Urinary bladder (tissue), 4 donors: ENCODE results near the gene ALKBH5. TPM values are rescaled to one million over a fixed set of nuclear protein-coding genes. Genes with fewer than 3 reads are reported as not detected.

Source experiments
- DNase-seq: peaks from one replicate; pipeline ENCODE4 v3.0.0-alpha.2; 2015; ENCODE audit errors: extremely low spot score
- H3K27ac ChIP-seq: one replicate; pipeline ENCODE4 v1.5.1; 2013; ENCODE audit warnings: low read depth, mild to moderate bottlenecking, moderate library complexity
- H3K36me3 ChIP-seq: one replicate; pipeline ENCODE4 v1.6.1; 2013; ENCODE audit warnings: mild to moderate bottlenecking, moderate library complexity; ENCODE audit not compliant: insufficient read depth
- H3K4me1 ChIP-seq: one replicate; pipeline ENCODE4 v1.6.1; 2013; ENCODE audit warnings: mild to moderate bottlenecking, moderate library complexity; ENCODE audit not compliant: insufficient read depth
- H3K4me3 ChIP-seq: one replicate; pipeline ENCODE4 v1.5.1; 2013; ENCODE audit warnings: low read depth, low read length
- WGBS: extraction: QIAGEN DNeasy Blood & Tissue Kit; methylation state at CpG from one replicate; pipeline ENCODE4 v1.1.7; 2013; 5-methylcytosine and 5-hydroxymethylcytosine counted together
- polyA plus RNA-seq: library from polyadenylated mRNA; stranded (reverse); fragments of 200-250 nt; gene quantifications from one replicate; pipeline ENCODE4 v1.2.3, GENCODE V29; 2013
- total RNA-seq: library from RNA; depleted of rRNA; stranded (reverse); fragments of >200 nt; gene quantifications from one replicate; pipeline ENCODE4 v1.2.3, GENCODE V29; 2014
- donor health status: healthy with polysubstance abuse.
- donor health status: healthy.

ALKBH5 gene
- total and polyA plus RNA-seq, 2 donors = 62.6 to 83.8 TPM

DNA sequence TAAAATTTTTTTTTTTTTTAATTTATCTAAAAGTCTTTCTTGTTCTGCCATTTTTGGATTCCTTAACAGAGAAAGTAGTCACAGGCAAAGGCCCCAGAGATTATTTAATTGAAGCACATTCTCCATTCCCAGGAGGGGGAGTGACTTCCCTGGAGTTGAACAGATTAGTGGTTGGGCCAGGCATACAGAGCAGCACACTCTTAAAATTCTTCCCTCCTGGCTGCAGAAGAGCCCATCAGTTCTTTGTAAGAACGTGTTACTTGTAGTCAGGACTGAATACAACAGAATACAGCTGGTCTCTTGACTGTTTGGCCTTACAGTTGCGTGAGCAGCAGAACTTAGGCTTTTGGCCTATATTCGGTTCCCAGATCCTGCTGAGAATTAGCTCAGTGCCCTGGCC, 1.8 kb downstream of the ALKBH5 start:
- H3K4me1 ChIP-seq = no peaks in the 10 kb centered on the region
- no peak overlapping the region for H3K27ac ChIP-seq
- DNase-seq = no peak
- no peaks in the 10 kb centered on the region for H3K36me3 ChIP-seq
- WGBS = 10% methylated on average over 3 of the region's 3 CpGs
- H3K4me3 ChIP-seq = peak overlapping the region; percentile 90

DNA sequence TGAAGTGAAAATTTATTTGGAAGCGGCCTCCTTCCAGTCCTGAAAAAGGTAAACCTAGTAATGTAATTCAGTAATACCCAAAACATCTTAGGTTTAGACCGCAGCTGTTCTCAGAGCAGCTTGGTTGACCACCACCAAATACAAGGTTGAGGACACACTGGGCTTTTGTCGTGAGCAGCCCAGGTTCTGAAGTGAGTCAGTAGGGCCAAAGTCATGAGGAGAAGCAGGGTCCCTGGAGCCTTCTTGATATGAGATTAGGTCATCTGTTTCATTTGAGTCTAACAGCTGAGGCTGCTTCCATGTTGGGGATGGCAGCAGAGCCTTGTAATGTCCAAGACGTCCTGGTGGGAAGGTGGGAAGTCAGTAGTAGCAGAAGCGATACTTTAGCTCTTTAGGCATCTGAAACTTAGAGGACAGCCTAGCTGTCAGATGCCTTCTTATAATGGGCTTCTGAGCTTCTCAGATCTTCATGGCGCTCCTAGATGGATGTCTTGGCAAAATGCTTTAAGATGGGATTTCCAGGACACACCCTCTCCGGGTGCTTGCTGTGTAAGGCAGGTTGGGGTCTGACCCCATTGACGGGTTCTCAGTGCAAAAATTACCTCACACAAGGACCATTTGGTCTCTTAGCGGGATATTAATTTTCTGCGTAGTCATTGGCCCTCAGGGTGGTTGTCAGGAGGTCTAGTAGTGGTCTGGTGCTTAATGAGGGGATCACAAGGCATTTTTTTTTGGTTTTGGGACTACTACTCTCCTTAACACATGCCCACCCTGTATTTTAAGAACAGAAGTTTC, 2.4 kb downstream of the ALKBH5 start:
- Histone ChIP-seq H3K4me1 (no peaks in the 10 kb centered on the region), H3K27ac (no peak overlapping the region), H3K36me3 (no peaks in the 10 kb centered on the region), H3K4me3 (peak overlapping the region; percentile 90)
- DNase-seq = no peak
- 46% methylated on average over 10 of the region's 10 CpGs for WGBS

DNA sequence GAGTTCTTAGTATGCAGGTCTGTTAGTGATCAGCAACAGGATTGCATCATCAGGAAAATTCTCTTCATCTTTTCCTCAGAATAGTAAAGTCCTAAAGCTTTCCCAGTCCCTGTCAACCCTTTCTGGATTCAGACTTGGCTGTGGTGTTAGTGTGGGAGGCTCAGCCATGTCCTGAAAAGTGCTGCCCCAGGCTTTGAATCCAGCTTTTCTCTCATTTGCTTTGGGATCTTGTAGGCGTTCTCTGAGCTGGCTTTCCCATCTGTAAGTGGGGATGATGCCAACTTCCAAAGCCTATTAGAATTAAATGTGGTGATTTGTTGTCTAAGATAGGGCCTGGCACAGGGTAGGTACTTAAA, 3.0 kb downstream of the ALKBH5 start:
- no peak overlapping the region for H3K27ac ChIP-seq
- H3K36me3 ChIP-seq = no peaks in the 10 kb centered on the region
- H3K4me1 ChIP-seq = no peaks in the 10 kb centered on the region
- 9% methylated on average over 1 of the region's 1 CpG for WGBS
- H3K4me3 ChIP-seq = peak overlapping the region; percentile 90
- DNase-seq = no peak

DNA sequence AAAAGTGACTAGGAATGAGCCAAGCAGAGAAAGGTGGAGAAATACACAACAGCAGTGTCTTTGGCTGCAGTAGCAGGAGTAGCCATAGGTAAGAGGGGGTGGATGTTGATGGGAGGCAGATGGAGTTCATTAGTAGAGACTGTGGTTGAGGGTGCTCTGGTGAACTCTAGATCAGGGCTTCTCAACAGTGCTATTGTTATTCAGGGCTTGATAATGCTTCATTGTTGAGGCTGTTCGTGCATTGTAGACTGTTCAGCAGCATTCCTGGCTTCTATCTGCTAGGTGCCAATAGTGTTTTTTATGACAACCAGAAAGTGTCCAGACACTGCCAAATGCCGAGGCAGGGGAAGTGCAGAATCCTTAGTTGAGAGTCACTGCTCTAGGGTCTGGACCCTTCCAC, 3.6 kb downstream of the ALKBH5 start:
- Histone ChIP-seq H3K36me3 (no peaks in the 10 kb centered on the region), H3K4me3 (peak overlapping the region; percentile 90), H3K27ac (no peak overlapping the region), H3K4me1 (no peaks in the 10 kb centered on the region)
- WGBS = 14% methylated on average over 2 of the region's 2 CpGs
- no peak for DNase-seq

DNA sequence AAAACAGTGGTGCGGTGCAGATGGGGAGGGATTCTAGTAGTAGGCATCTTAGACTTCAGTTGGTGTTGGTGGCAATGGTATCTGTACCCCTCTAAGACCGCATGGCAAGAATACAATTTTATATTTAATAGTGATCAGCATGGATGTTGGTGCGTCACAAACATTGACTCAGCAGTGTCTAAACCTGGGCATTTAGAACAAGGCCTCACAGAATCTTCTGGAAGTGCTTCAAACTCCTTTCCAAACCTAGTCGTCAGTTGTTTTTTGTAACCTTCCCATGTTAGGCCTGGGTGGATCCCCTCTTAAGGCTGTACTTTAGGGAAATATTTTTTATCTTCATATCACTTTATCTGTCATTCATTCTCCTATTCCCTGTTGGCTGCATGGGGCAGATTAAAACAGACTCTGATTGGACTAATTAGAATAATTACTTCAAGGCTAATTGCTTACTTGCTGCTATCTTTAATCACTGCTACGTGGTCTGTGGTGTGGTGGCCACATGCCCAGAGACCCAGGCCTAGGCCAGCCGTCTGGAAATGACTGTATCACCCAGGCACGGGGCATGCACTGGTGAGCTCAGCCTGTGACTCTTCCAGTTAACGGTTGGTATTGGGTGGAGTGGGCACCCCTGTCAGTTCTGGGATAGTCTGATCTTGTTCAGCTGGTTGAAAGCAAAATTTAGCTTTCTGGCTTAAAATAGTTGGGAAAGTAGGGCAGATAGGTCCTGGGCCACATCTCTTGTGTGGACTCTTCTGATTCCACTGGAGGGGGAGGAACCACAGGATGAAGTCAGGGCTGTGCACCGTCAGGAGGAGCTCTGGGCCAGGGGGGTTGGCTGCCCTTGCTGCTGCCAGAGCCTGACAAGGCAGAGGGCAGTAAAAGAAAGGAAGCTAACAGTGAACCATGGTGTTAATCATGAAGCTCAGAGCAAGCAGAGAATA, 4.5 kb downstream of the ALKBH5 start:
- no peak for DNase-seq
- no peaks in the 10 kb centered on the region for H3K4me1 ChIP-seq
- no peak overlapping the region for H3K4me3 ChIP-seq
- no peaks in the 10 kb centered on the region for H3K36me3 ChIP-seq
- H3K27ac ChIP-seq = no peak overlapping the region
- WGBS = 30% methylated on average over 9 of the region's 9 CpGs

DNA sequence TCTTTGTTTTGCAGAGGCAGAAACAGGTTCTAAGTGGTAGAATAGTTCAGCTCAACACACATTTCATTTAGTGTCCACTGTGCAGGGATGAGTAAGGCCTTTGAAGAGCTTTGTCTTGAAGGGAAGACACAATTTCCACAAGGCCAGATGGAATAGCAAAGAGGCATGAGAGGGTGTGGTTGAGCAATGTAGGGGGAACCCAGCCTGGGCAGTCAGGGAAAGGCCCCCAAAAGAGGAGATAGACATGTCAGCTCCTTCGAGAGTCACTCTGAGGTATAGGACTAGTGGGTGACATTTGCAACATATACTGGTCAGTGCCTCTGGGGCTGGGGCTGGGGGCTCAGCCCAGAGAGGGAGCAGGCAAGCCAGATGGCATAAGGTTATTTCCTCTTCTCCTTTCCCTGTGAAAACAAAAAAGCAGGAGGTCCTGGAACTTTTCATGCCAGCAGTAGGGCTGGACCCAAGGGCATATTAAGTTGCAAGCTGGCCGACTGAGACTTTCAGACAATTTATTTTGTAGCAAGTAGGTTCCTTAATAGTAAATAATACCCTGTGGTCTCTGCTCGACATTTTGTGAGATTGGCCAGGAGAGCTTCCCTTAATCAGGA, 7.1 kb downstream of the ALKBH5 start:
- 44% methylated on average over 3 of the region's 3 CpGs for WGBS
- Histone ChIP-seq H3K36me3 (no peaks in the 10 kb centered on the region), H3K4me3 (peak overlapping the region; percentile 11), H3K4me1 (no peaks in the 10 kb centered on the region), H3K27ac (no peak overlapping the region)
- no peak for DNase-seq

DNA sequence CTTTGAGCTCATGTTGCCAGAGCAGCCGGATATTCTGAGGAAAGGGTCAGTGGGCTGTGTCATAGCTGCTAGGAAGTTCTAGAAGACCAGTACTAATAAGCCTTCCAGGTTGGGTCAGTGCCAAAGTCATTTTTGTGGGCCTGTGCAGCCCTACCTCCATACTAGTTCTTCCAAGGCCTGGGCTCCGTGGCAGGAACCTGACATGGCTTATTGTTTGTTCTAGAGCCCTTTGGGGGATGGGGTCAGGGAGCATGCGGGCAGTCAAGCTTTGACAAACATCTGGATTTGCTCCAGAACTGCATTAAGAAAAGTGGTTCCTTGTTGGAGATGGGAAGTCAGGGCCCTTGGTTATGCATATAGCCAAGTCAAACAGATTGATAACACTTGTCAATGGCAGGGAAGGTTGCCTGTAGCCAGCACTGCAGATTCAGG, 7.6 kb downstream of the ALKBH5 start:
- peaks cover 1% of the 10 kb centered on the region for H3K36me3 ChIP-seq
- WGBS = 43% methylated on average over 3 of the region's 3 CpGs
- no peak overlapping the region for H3K4me3 ChIP-seq
- H3K27ac ChIP-seq = no peak overlapping the region
- DNase-seq = no peak
- H3K4me1 ChIP-seq = no peaks in the 10 kb centered on the region

DNA sequence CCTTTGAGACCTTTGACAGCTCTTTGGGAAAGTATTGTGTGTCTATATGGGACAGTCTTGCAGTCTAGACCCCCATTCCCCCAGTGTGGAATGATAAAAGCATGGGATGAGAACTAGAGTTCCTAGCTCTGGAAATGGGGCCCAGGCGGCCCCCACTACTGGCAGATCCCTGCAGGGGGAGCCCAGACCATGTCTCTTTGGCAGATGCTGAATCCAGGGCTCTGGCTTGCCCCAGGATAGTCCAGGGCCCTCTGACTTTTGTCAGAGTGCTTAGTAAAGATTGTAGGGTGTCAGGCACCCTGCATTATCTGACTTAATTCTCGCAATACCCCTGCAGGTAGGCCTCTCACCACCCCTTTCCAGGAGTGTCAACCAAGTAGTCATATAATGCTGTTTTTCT, 8.3 kb downstream of the ALKBH5 start:
- WGBS = 80% methylated on average over 2 of the region's 2 CpGs
- Histone ChIP-seq H3K4me1 (no peaks in the 10 kb centered on the region), H3K27ac (no peak overlapping the region), H3K4me3 (no peak overlapping the region), H3K36me3 (peaks cover 2% of the 10 kb centered on the region)
- no peak for DNase-seq

DNA sequence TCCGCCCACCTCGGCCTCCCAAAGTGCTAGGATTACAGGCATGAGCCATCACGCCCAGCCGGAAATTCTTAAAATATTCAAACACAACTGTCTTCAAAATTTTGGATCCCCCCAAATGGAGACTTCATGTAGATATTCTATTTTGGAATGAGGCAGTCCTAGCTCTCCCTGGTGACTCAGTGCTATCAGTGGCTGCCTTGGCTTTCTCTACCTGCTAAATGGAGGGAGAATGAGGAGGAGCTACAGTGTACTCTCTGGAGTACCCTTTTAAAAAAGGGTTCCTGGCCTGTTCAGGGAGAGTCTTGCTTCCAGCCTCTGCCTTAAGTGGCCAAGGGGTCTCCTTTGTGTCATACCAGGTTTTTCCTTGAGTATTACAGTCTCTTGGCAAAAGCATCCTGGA, 10.8 kb downstream of the ALKBH5 start:
- WGBS = 91% methylated on average over 4 of the region's 4 CpGs
- H3K27ac ChIP-seq = no peak overlapping the region
- H3K4me1 ChIP-seq = no peaks in the 10 kb centered on the region
- H3K36me3 ChIP-seq = peaks cover 5% of the 10 kb centered on the region
- no peak for DNase-seq
- H3K4me3 ChIP-seq = no peak overlapping the region

DNA sequence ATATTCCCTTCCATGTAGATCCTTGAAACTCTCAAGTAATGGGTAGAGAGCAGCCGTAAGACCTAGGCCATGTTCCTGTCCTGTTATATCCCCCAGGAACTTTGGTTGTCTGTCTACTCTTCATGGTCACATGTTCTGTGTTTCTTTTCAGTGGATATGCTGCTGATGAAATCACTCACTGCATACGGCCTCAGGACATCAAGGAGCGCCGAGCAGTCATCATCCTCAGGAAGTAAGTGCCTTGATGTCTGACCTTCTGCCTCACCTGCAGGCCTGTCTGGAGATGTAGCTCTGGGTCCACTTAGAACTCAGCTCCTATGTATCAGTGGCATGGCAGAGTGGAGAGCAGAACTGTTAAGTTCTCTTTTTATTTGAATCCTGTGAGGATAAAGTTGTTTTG, 11.2 kb downstream of the ALKBH5 start:
- WGBS = 76% methylated on average over 4 of the region's 4 CpGs
- H3K36me3 ChIP-seq = peaks cover 5% of the 10 kb centered on the region
- no peak for DNase-seq
- no peak overlapping the region for H3K27ac ChIP-seq
- no peak overlapping the region for H3K4me3 ChIP-seq
- no peaks in the 10 kb centered on the region for H3K4me1 ChIP-seq

DNA sequence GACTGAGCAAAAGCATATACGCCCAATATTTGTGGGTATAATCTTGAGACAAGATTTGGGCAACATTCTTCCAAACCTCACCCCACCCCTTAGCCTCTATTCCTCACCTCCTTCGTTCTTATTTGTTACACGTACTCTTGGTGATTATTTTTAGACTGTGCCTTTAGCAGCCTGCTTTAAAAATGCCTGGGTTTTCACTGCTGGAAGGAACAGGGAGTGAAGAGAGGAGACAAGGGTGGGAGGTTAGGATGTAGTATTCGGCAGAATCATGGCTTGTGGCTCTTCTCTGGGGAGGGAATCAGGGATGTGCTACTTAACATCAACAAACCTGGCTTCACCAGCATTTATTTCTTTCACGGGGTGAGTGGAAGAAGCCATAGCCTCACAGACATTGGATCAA, 11.6 kb downstream of the ALKBH5 start:
- no peak for DNase-seq
- H3K27ac ChIP-seq = no peak overlapping the region
- WGBS = 80% methylated on average over 5 of the region's 5 CpGs
- peaks cover 5% of the 10 kb centered on the region for H3K36me3 ChIP-seq
- H3K4me3 ChIP-seq = no peak overlapping the region
- H3K4me1 ChIP-seq = no peaks in the 10 kb centered on the region

DNA sequence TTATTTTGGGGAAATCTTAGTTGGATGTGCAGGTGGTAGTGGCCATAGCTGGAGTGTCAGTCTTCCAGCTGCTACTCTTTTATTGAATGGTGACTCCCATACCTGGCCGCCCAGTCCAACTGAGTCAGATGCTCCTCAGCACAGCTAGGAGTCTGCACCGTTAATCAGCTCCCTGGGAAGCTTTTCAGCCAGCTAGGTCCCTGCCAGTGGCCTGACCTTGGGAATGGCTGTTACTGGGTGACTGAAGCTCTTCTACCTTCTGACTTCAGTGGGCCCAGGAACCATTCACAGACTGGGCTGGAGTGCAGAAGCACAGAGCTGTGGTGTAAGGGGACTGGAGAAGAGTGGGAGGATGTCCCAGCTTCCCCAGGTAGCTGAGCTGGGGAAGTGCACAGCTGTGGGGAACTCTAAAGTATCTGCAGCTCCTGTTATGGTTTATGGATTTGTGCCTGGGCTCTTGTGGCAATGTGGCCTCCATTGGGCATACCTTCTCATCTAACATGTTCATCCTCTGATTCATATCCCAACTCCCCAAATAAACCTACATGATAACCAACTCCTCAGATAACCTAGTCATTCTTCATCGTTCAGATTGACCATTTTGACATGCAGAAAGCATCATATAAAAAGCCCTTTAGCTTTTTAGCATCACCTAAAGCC, 14.0 kb downstream of the ALKBH5 start:
- H3K4me1 ChIP-seq = no peaks in the 10 kb centered on the region
- no peak for DNase-seq
- no peak overlapping the region for H3K27ac ChIP-seq
- H3K4me3 ChIP-seq = no peak overlapping the region
- WGBS = 87% methylated on average over 3 of the region's 3 CpGs
- peaks cover 5% of the 10 kb centered on the region for H3K36me3 ChIP-seq

DNA sequence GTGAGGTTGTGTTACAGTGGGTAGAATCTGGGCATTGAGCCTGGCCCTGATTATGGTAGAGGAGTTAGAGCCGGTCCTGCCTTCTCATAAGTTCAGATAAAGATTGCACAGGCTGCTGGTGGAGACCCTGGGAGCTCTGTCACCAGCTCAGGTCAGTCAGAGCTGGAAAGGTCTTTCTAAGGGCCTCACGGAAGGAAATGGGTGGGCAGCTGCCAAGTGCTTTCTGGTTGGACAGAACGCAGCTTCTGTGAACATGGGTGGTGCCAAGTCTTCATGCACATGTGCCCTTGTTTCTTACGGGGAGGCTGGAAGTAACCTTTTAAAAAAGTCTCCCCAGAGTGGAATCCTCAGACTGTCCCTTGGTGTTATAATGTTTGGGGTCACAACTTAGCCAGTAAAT, 14.9 kb downstream of the ALKBH5 start:
- Histone ChIP-seq H3K36me3 (peaks cover 5% of the 10 kb centered on the region), H3K4me3 (no peak overlapping the region), H3K4me1 (no peaks in the 10 kb centered on the region), H3K27ac (no peak overlapping the region)
- DNase-seq = no peak
- WGBS = 42% methylated on average over 4 of the region's 4 CpGs
